K562 (cell line): Measurements from ENCODE around the gene TLNRD1.

ENCODE experiments used
- KAT8 ChIP-seq: fragments of 450-650 bp; IDR thresholded peaks from 2 replicates; pipeline ENCODE4 v1.6.1; 2016; ENCODE audit warnings: low read depth, mild to moderate bottlenecking
- PHB2 ChIP-seq: fragments of 450-650 bp; IDR thresholded peaks from 2 replicates; pipeline ENCODE4 v1.6.1; 2017; ENCODE audit warnings: low read depth
- PHF20 ChIP-seq: fragments of 450-650 bp; IDR thresholded peaks from 2 replicates; pipeline ENCODE4 v1.6.1; 2018; ENCODE audit not compliant: partially characterized antibody
- POLR2AphosphoS5 ChIP-seq: IDR thresholded peaks from 2 replicates; pipeline ENCODE4 v1.6.1; 2011; ENCODE audit warnings: mild to moderate bottlenecking, low read depth, low read length, moderate library complexity; ENCODE audit not compliant: control insufficient read depth, insufficient read depth
- ZBTB1 ChIP-seq: sonication (generic); formaldehyde crosslinking; IDR thresholded peaks from 2 replicates; pipeline ENCODE4 v1.8.1; 2023; ENCODE audit warnings: missing genetic modification reagents, low read depth, mild to moderate bottlenecking, borderline replicate concordance
- TF ChIP-seq, protein P1 (sequence below), 2 experiments: fragments of 250-450 bp in 1 of 2; fragments of 450-650 bp in 1 of 2; sonication (Bioruptor Pico) in 1 of 2; IDR thresholded peaks; 2 replicates each; pipeline versions ENCODE4 v1.6.1 to v1.8.0; 2016 to 2021; ENCODE audit warnings: mild to moderate bottlenecking in 2 of 2, moderate library complexity in 2 of 2, missing compliant biosample characterization in 1 of 2, missing genetic modification characterization in 1 of 2
- TF ChIP-seq, protein P2 (sequence below): sonication (generic); formaldehyde crosslinking; IDR thresholded peaks from 2 replicates; pipeline ENCODE4 v1.9.0; 2022; ENCODE audit warnings: mild to moderate bottlenecking, missing genetic modification reagents

DNA sequence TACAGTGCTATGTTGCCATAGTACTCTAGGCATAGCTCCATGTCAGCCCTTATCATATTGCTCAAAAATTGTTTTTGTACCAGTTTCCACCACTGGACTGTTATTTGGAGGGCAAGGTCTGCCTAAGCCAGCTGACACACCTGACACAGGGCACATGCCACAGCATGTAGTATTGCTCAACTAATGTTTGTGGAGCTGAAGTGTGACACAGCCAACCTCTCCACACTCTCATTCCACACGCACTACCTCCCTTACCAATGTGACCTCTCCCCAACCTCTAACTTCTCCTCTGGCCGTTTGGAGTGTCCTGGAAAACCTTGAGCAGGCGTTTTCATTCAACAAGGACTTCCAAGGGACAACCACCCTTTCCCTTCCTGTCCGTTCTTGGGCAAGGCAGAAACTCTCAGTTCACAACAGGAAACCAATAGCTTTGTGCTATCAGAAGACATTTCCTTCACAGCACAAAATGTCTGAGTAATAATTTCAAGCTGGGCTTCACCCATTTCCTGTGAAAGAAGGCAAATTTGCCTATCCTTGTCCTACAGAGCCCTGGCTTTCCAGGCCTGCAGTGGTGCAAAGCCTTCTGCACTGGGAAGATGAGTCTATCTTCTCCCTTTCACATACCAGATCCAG lies 38.4 kb downstream of the TLNRD1 start:
- no peak for TF ChIP-seq PHB2
- TF ChIP-seq ZBTB1 (CRISPR knock-in tag), result no peak
- TF ChIP-seq POLR2AphosphoS5, result no peak
- no peak for TF ChIP-seq KAT8
- TF ChIP-seq, protein P1, sequence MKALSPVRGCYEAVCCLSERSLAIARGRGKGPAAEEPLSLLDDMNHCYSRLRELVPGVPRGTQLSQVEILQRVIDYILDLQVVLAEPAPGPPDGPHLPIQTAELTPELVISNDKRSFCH (CRISPR knock-in tag; IDR thresholded peaks at IDR 0.05), result no peak
- TF ChIP-seq, protein P1 (tag; IDR thresholded peaks at IDR 0.05), result no peak
- TF ChIP-seq, protein P2, sequence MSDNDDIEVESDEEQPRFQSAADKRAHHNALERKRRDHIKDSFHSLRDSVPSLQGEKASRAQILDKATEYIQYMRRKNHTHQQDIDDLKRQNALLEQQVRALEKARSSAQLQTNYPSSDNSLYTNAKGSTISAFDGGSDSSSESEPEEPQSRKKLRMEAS (CRISPR knock-in tag), result no peak
- TF ChIP-seq PHF20, result no peak
